Mesendoderm (in vitro differentiated cells): ENCODE results near the gene L3MBTL3.
"Not testable (repeated sequence)": the region's sequence is repeated elsewhere in the genome, so short reads cannot be mapped to it uniquely, and the experiment has no call there.

Source experiments
- DNase-seq: peaks from one replicate; pipeline ENCODE4 v3.0.0; 2013
- H2AK5ac ChIP-seq: 2 replicates; pipeline ENCODE4 v1.6.1; 2013; ENCODE audit warnings: low read length, inconsistent platforms
- H2BK120ac ChIP-seq: 2 replicates; pipeline ENCODE4 v1.6.1; 2013; ENCODE audit warnings: low read depth, mild to moderate bottlenecking, low read length, moderate library complexity, mixed read lengths
- H2BK15ac ChIP-seq: replicated peaks from 2 replicates; pipeline ENCODE4 v1.6.1; 2013; ENCODE audit warnings: low read depth, mild to moderate bottlenecking, moderate library complexity
- H2BK5ac ChIP-seq: 2 replicates; pipeline ENCODE4 v1.6.1; 2013; ENCODE audit warnings: low read length, inconsistent platforms
- H3K18ac ChIP-seq: 2 replicates; pipeline ENCODE4 v1.6.1; 2013; ENCODE audit warnings: mild to moderate bottlenecking, low read length, mixed read lengths
- H3K23ac ChIP-seq: one replicate; pipeline ENCODE4 v1.6.1; 2013; ENCODE audit warnings: low read length
- H3K27ac ChIP-seq: 2 replicates; pipeline ENCODE4 v1.5.1; 2013; ENCODE audit warnings: low read depth, mild to moderate bottlenecking, inconsistent platforms, low read length, moderate library complexity
- H3K27me3 ChIP-seq: 2 replicates; pipeline ENCODE4 v1.6.1; 2013; ENCODE audit warnings: low read length, control low read depth, mild to moderate bottlenecking, inconsistent platforms; ENCODE audit not compliant: insufficient read depth, poor library complexity
- H3K36me3 ChIP-seq: 2 replicates; pipeline ENCODE4 v1.6.1; 2013; ENCODE audit warnings: low read length, inconsistent platforms; ENCODE audit not compliant: control insufficient read depth, insufficient read depth
- H3K4ac ChIP-seq: one replicate; pipeline ENCODE4 v1.6.1; 2013; ENCODE audit warnings: low read depth, mild to moderate bottlenecking, low read length, moderate library complexity
- H3K4me1 ChIP-seq: 2 replicates; pipeline ENCODE4 v1.6.1; 2013; ENCODE audit warnings: low read depth, low read length, inconsistent platforms; ENCODE audit not compliant: control insufficient read depth
- H3K4me2 ChIP-seq: 2 replicates; pipeline ENCODE4 v1.6.1; 2013; ENCODE audit warnings: low read length
- H3K4me3 ChIP-seq: 2 replicates; pipeline ENCODE4 v1.5.1; 2013; ENCODE audit warnings: mild to moderate bottlenecking, low read length
- H3K56ac ChIP-seq: one replicate; pipeline ENCODE4 v1.6.1; 2013; ENCODE audit warnings: low read length
- H3K79me1 ChIP-seq: 2 replicates; pipeline ENCODE4 v1.6.1; 2013; ENCODE audit warnings: low read length, inconsistent platforms
- H3K79me2 ChIP-seq: 2 replicates; pipeline ENCODE4 v1.6.1; 2013; ENCODE audit warnings: mild to moderate bottlenecking, low read length; ENCODE audit not compliant: control insufficient read depth, insufficient read depth
- H3K9ac ChIP-seq: 2 replicates; pipeline ENCODE4 v1.6.1; 2013; ENCODE audit warnings: low read length, inconsistent platforms
- H4K5ac ChIP-seq: one replicate; pipeline ENCODE4 v1.6.1; 2013; ENCODE audit warnings: low read length
- H4K8ac ChIP-seq: one replicate; pipeline ENCODE4 v1.6.1; 2013; ENCODE audit warnings: low read depth, mild to moderate bottlenecking, control low read depth, low read length, moderate library complexity
- WGBS: extraction: QIAGEN DNeasy Blood & Tissue Kit; methylation state at CpG from one replicate; pipeline ENCODE4 v1.1.7; 2013; ENCODE audit warnings: low lambda C conversion rate, missing lambda C conversion rate; ENCODE audit not compliant: insufficient coverage; ENCODE audit errors: extremely low coverage; 5-methylcytosine and 5-hydroxymethylcytosine counted together

Gene L3MBTL3

GRCh38 chr6:130163266-130163665, 144.9 kb downstream of the L3MBTL3 start:
- Histone ChIP-seq H2AK5ac (no peak overlapping the region), H3K27ac (no peak overlapping the region), H3K36me3 (no peaks in the 10 kb centered on the region), H3K56ac (no peak overlapping the region), H4K8ac (no peak overlapping the region), H3K27me3 (no peaks in the 10 kb centered on the region), H3K79me1 (no peaks in the 10 kb centered on the region), H3K18ac (no peak overlapping the region), H3K4me2 (no peak overlapping the region), H4K5ac (no peak overlapping the region), H3K4me1 (no peaks in the 10 kb centered on the region), H3K23ac (no peak overlapping the region), H2BK5ac (no peak overlapping the region), H3K9ac (no peak overlapping the region), H3K4ac (no peak overlapping the region), H3K79me2 (no peaks in the 10 kb centered on the region), H2BK15ac (no peak overlapping the region), H3K4me3 (no peak overlapping the region), H2BK120ac (no peak overlapping the region)
- no CpG with 5 or more reads among the region's 2 CpGs for WGBS
- no peak for DNase-seq

GRCh38 chr6:130164251-130164650, 145.9 kb downstream of the L3MBTL3 start:
- no CpG with 5 or more reads among the region's 4 CpGs for WGBS
- no peak overlapping the region for H3K18ac ChIP-seq
- no peak overlapping the region for H3K4ac ChIP-seq
- H3K4me3 ChIP-seq: no peak overlapping the region
- no peak for DNase-seq
- no peak overlapping the region for H2AK5ac ChIP-seq
- H3K79me2 ChIP-seq: no peaks in the 10 kb centered on the region
- H3K56ac ChIP-seq: no peak overlapping the region
- H2BK120ac ChIP-seq: no peak overlapping the region
- H4K8ac ChIP-seq: no peak overlapping the region
- no peak overlapping the region for H3K23ac ChIP-seq
- no peak overlapping the region for H3K27ac ChIP-seq
- H3K79me1 ChIP-seq: no peaks in the 10 kb centered on the region
- H3K36me3 ChIP-seq: no peaks in the 10 kb centered on the region
- no peak overlapping the region for H3K9ac ChIP-seq
- H3K27me3 ChIP-seq: no peaks in the 10 kb centered on the region
- no peak overlapping the region for H4K5ac ChIP-seq
- H3K4me1 ChIP-seq: no peaks in the 10 kb centered on the region
- H2BK5ac ChIP-seq: no peak overlapping the region
- H3K4me2 ChIP-seq: no peak overlapping the region
- no peak overlapping the region for H2BK15ac ChIP-seq

DNA sequence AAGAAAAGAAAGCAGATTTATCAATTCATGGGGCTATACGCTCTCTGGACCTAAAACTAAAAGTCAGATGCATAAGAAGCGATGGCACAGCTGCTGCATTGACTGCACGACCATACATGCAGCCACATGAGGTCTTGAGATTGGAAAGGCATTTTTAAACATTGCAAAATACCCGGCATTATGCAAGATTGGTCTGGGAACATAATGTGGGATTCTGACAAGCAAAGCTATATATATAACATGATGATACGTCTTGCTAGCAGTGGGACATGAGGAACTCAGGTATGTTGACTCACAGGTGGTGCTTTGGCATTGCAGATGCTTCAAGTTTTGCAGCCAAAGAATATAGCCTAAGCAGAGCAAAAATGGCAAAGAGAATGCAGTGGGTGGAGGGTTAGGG, 149.3 kb downstream of the L3MBTL3 start:
- H3K4me1 ChIP-seq: no peaks in the 10 kb centered on the region
- WGBS: no CpG with 5 or more reads among the region's 5 CpGs
- H2AK5ac ChIP-seq: no peak overlapping the region
- no peak overlapping the region for H2BK5ac ChIP-seq
- H3K27me3 ChIP-seq: no peaks in the 10 kb centered on the region
- H3K27ac ChIP-seq: no peak overlapping the region
- no peak overlapping the region for H2BK120ac ChIP-seq
- no peak overlapping the region for H3K4me3 ChIP-seq
- H2BK15ac ChIP-seq: no peak overlapping the region
- no peaks in the 10 kb centered on the region for H3K79me2 ChIP-seq
- no peak overlapping the region for H3K56ac ChIP-seq
- H4K8ac ChIP-seq: no peak overlapping the region
- H3K9ac ChIP-seq: no peak overlapping the region
- no peak overlapping the region for H4K5ac ChIP-seq
- H3K18ac ChIP-seq: no peak overlapping the region
- no peaks in the 10 kb centered on the region for H3K36me3 ChIP-seq
- H3K4me2 ChIP-seq: no peak overlapping the region
- no peak overlapping the region for H3K23ac ChIP-seq
- no peaks in the 10 kb centered on the region for H3K79me1 ChIP-seq
- no peak overlapping the region for H3K4ac ChIP-seq
- DNase-seq: no peak

DNA sequence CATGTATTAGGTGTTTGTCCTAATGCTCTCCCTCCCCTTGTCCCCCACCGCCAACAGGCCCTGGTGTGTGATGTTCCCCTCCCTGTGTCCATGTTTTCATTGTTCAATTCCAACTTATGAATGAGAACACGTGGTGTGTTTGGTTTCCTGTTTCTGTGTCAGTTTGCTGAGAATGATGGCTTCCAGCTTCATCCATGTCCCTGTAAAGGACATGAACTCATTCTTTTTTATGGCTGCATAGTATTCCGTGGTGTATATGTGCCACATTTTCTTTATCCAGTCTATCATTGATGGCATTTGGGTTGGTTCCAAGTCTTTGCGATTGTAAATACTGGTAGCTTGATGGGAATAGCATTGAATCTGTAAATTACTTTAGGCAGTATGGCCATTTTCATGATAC, 151.8 kb downstream of the L3MBTL3 start:
- not testable (repeated sequence) for H3K4me2 ChIP-seq, H3K4me1 ChIP-seq, H3K23ac ChIP-seq, H3K79me1 ChIP-seq, H3K56ac ChIP-seq, H3K27me3 ChIP-seq, H3K18ac ChIP-seq, H3K4ac ChIP-seq, H4K8ac ChIP-seq, H3K36me3 ChIP-seq, DNase-seq, H3K4me3 ChIP-seq, H3K79me2 ChIP-seq, H2AK5ac ChIP-seq, H4K5ac ChIP-seq, H2BK15ac ChIP-seq, H3K9ac ChIP-seq, H2BK5ac ChIP-seq, H3K27ac ChIP-seq, H2BK120ac ChIP-seq
- WGBS: no CpG with 5 or more reads among the region's 4 CpGs

GRCh38 chr6:130173377-130174004, 155.1 kb downstream of the L3MBTL3 start:
- H3K18ac ChIP-seq, H2BK15ac ChIP-seq, H3K79me2 ChIP-seq, H3K9ac ChIP-seq, H3K56ac ChIP-seq, H2AK5ac ChIP-seq, H2BK5ac ChIP-seq, H3K23ac ChIP-seq, H2BK120ac ChIP-seq, H3K27me3 ChIP-seq, H3K4me3 ChIP-seq, H4K5ac ChIP-seq, H3K27ac ChIP-seq, H3K36me3 ChIP-seq, H3K79me1 ChIP-seq, H4K8ac ChIP-seq, H3K4me2 ChIP-seq, DNase-seq, H3K4me1 ChIP-seq, H3K4ac ChIP-seq: not testable (repeated sequence)
- WGBS: no CpG with 5 or more reads among the region's 4 CpGs

GRCh38 chr6:130176378-130176777, 158.0 kb downstream of the L3MBTL3 start:
- Histone ChIP-seq H3K56ac (no peak overlapping the region), H3K9ac (no peak overlapping the region), H4K5ac (no peak overlapping the region), H3K79me2 (no peaks in the 10 kb centered on the region), H3K4ac (no peak overlapping the region), H3K4me3 (no peak overlapping the region), H3K18ac (no peak overlapping the region), H3K36me3 (no peaks in the 10 kb centered on the region), H3K4me1 (no peaks in the 10 kb centered on the region), H3K27me3 (no peaks in the 10 kb centered on the region), H2BK120ac (no peak overlapping the region), H2BK15ac (no peak overlapping the region), H3K79me1 (no peaks in the 10 kb centered on the region), H3K4me2 (no peak overlapping the region), H4K8ac (no peak overlapping the region), H3K23ac (no peak overlapping the region), H2BK5ac (no peak overlapping the region), H2AK5ac (no peak overlapping the region), H3K27ac (no peak overlapping the region)
- WGBS: no CpG with 5 or more reads among the region's 1 CpG
- DNase-seq: no peak
